ENCODE results near the gene EIF2S1.

GRCh38 chr14:67370830-67371229 lies 10.7 kb downstream of the EIF2S1 start:
- TF ChIP-seq POLR2AphosphoS5 (IDR thresholded peaks at IDR 0.05) (no peak), CTCF (IDR thresholded peaks at IDR 0.05) (no peak)
